Stomach (tissue), 4 donors: Measurements from ENCODE around the gene PALD1.

Source experiments
- CTCF ChIP-seq, 7 experiments: fragments of 450-650 bp in 4 of 7; fragments of 200-600 bp in 3 of 7; sonication (generic) in 3 of 7; IDR thresholded peaks; one replicate each; pipeline ENCODE4 v1.5.1; 2016 to 2019; ENCODE audit warnings: antibody characterized with exemption in 7 of 7, control low read depth in 2 of 7, mild to moderate bottlenecking in 1 of 7
- EP300 ChIP-seq: sonication (generic); formaldehyde crosslinking; IDR thresholded peaks from one replicate; pipeline ENCODE4 v1.6.1; 2017; ENCODE audit warnings: antibody characterized with exemption
- POLR2AphosphoS5 ChIP-seq, 3 donors: sonication (generic); formaldehyde crosslinking; IDR thresholded peaks; one replicate each; pipeline ENCODE4 v1.6.1; 2016; ENCODE audit warnings: antibody characterized with exemption in 3 of 3

- no peak for TF ChIP-seq CTCF (IDR thresholded peaks at IDR 0.05)
- TF ChIP-seq EP300 = no peak
- no peak for TF ChIP-seq POLR2AphosphoS5 (IDR thresholded peaks at IDR 0.05)
These were observed 105.8 kb downstream of the PALD1 start for GRCh38 chr10:70584366-70584765.
